ENCODE data around the gene GPR158. TPM values are rescaled to one million over a fixed set of nuclear protein-coding genes. Genes with fewer than 3 reads are reported as not detected.

GPR158 gene
- total and polyA plus RNA-seq, 9 of the 15 experiments (the other 6 are each of a cell fraction or from before 2014, with no cell fraction given): 4.0 to 7.6 (median 5.0) TPM

GRCh38 chr10:25444266-25444665 lies 269.5 kb downstream of the GPR158 start:
- no peak for ATAC-seq

More at GRCh38 chr10:25444266-25444665, 269.5 kb downstream of the GPR158 start:
- CTCF ChIA-PET (ENCODE audit: low intra/inter-chr PET ratio): no interaction called here
- Histone ChIP-seq H3K9me3 (replicated peaks; ENCODE audit: control insufficient read depth, insufficient read depth, low read depth, low read length) (no peaks in the 10 kb centered on the region), H3K79me2 (ENCODE audit: control insufficient read depth, insufficient read depth, low read length) (no peaks in the 10 kb centered on the region), H2AFZ (ENCODE audit: low read depth, low read length) (no peak overlapping the region), H3K9ac (ENCODE audit: insufficient read depth in 1 of 2, low read depth in 2 of 2, low read length in 2 of 2) (no peak overlapping the region), H3K4me1 (replicated peaks in 1 of 2; ENCODE audit: control insufficient read depth in 2 of 2, insufficient read depth in 2 of 2, low read length in 2 of 2) (no peaks in the 10 kb centered on the region), H3K4me2 (ENCODE audit: insufficient read depth, low read length) (no peak overlapping the region), H3K36me3 (ENCODE audit: control insufficient read depth, insufficient read depth, low read length) (no peaks in the 10 kb centered on the region), H3K9me1 (ENCODE audit: control insufficient read depth, insufficient read depth, low read length) (no peaks in the 10 kb centered on the region), H3K27me3 (ENCODE audit: control insufficient read depth in 2 of 2, insufficient read depth in 2 of 2, low read length in 2 of 2) (peaks cover 0 to 8% of the 10 kb centered on the region in 2 experiments; a peak in 1 of 5 replicates), H3K4me3 (no peak overlapping the region), H4K20me1 (replicated peaks; ENCODE audit: control insufficient read depth, insufficient read depth, low read length) (no peaks in the 10 kb centered on the region), H3K27ac (ENCODE audit: extremely low read depth, low read depth, low read length) (no peak overlapping the region)
- in situ Hi-C loops (cut with MboI) (no loop called here), intact Hi-C loops (cut with micrococcal nuclease) (no loop called here)
- 11% methylated on average over 4 of the region's 6 CpGs for WGBS (ENCODE audit: insufficient coverage, low coverage, missing lambda C conversion rate)
- TF ChIP-seq EGR1 (conservative IDR thresholded peaks at IDR 0.05) (peak; percentile 38; the same call in 1 of the 2 replicates), HBP1 (CRISPR knock-in tag; IDR thresholded peaks at IDR 0.05) (peak; percentile 11; the same call in 1 of the 2 replicates), ZNF277 (CRISPR knock-in tag; IDR thresholded peaks at IDR 0.05; ENCODE audit: borderline replicate concordance) (no peak)
- POLR2A ChIA-PET: interaction anchor here (0.6 kb wide), 1 partner anchor 34 kb away, joined by 3 read pairs; no protein-coding TSS in a partner anchor
- BruUV-seq (replicated peaks): no TSS peak
- FAIRE-seq: no peak
- no peak for DNase-seq (ENCODE audit: extremely low read depth in 1 of 4, low spot score in 3 of 4)
